Left lung (tissue), 10 donors: ENCODE measurements around the gene C1orf94. TPM values are rescaled to one million over a fixed set of nuclear protein-coding genes. Genes with fewer than 3 reads are reported as not detected.

Experiments used
- ATAC-seq: fragments of 200-7000 bp; cut with Tn5 transposase; one replicate; pipeline ENCODE4 v1.9.1; 2020; ENCODE audit warnings: moderate library complexity
- DNase-seq, 4 donors: peaks; one replicate each; pipeline ENCODE4 v3.0.0-alpha.2; 2013 to 2020
- H3K27ac ChIP-seq, 2 donors: fragments of 200-600 bp; sonication (generic) in 1 of 2; one replicate each; pipeline versions ENCODE4 v1.5.0 to v1.8.0; 2020 to 2021
- H3K27me3 ChIP-seq, 2 donors: fragments of 200-600 bp; sonication (generic) in 1 of 2; one replicate each; pipeline versions ENCODE4 v1.5.0 to v1.8.0; 2020 to 2021
- H3K36me3 ChIP-seq, 2 donors: fragments of 200-600 bp; sonication (generic) in 1 of 2; one replicate each; pipeline versions ENCODE4 v1.5.0 to v1.8.0; 2020 to 2021
- H3K4me1 ChIP-seq, 2 donors: fragments of 200-600 bp; one replicate each; pipeline ENCODE4 v1.8.0; 2021
- H3K4me3 ChIP-seq, 2 donors: fragments of 200-600 bp; sonication (generic) in 1 of 2; one replicate each; pipeline versions ENCODE4 v1.5.0 to v1.8.0; 2020 to 2021; ENCODE audit warnings: mild to moderate bottlenecking in 1 of 2
- H3K9me3 ChIP-seq, 2 donors: fragments of 200-600 bp; sonication (generic) in 1 of 2; one replicate each; pipeline versions ENCODE4 v1.5.0 to v1.8.0; 2020 to 2021
- CTCF ChIP-seq, 2 donors: fragments of 200-600 bp; sonication (generic) in 1 of 2; IDR thresholded peaks; one replicate each; pipeline versions ENCODE4 v1.5.0 to v1.8.0; 2021; ENCODE audit warnings: antibody characterized with exemption in 2 of 2
- intact Hi-C, 2 donors: fragments of 100-400 bp; cut with DNase I; formaldehyde crosslinking; loops; one replicate each; pipeline versions ENCODE4 v1.11.2 to v1.14.2; 2022
- polyA plus RNA-seq, 6 donors: library from polyadenylated mRNA; unstranded; fragments of 120-200 nt; gene quantifications; one replicate each; pipeline ENCODE4 v1.2.1, GENCODE V29; 2013; ENCODE audit not compliant: insufficient read length in 6 of 6
- total RNA-seq, 2 donors: library from RNA; stranded (reverse); fragmentation: NEBNext Ultra II Directional; extraction: Animal tissue kit (Norgen Biotek cat#: 25700); gene quantifications; one replicate each; pipeline ENCODE4 v1.2.1, GENCODE V29; 2021
- donor health status: DM: no; HTN: yes; CAD: no.
- donor health status: DM: no; HTN: no; CAD: no.

Gene C1orf94
- total and polyA plus RNA-seq, 8 donors, result not detected

GRCh38 chr1:34130306-34130705 is 46.4 kb upstream of the C1orf94 start:
- H3K27ac ChIP-seq, result no peak overlapping the region
- H3K27me3 ChIP-seq, result peaks cover 0 to 10% of the 10 kb centered on the region in 2 donors
- TF ChIP-seq CTCF (IDR thresholded peaks at IDR 0.05), result no peak
- ATAC-seq, result no peak
- H3K9me3 ChIP-seq, result no peaks in the 10 kb centered on the region
- no peaks in the 10 kb centered on the region for H3K4me1 ChIP-seq
- H3K36me3 ChIP-seq, result no peaks in the 10 kb centered on the region
- DNase-seq, result no peak
- intact Hi-C loops, result no loop called here
- H3K4me3 ChIP-seq, result no peak overlapping the region

- no peak overlapping the region for H3K27ac ChIP-seq
- peaks cover 0 to under 1% of the 10 kb centered on the region in 2 donors for H3K27me3 ChIP-seq
- no peaks in the 10 kb centered on the region for H3K36me3 ChIP-seq
- H3K9me3 ChIP-seq, result no peaks in the 10 kb centered on the region
- TF ChIP-seq CTCF (IDR thresholded peaks at IDR 0.05), result no peak
- H3K4me1 ChIP-seq, result no peaks in the 10 kb centered on the region
- DNase-seq (no peak), ATAC-seq (no peak)
- intact Hi-C loops, result no loop called here
- H3K4me3 ChIP-seq, result no peak overlapping the region
Observed at GRCh38 chr1:34131396-34132160, 45.1 kb upstream of the C1orf94 start.

- intact Hi-C loops, result no loop called here
- Histone ChIP-seq H3K36me3 (no peaks in the 10 kb centered on the region), H3K4me3 (no peak overlapping the region), H3K9me3 (no peaks in the 10 kb centered on the region), H3K27ac (no peak overlapping the region), H3K27me3 (no peaks in the 10 kb centered on the region), H3K4me1 (no peaks in the 10 kb centered on the region)
- DNase-seq (no peak), ATAC-seq (no peak)
- TF ChIP-seq CTCF (IDR thresholded peaks at IDR 0.05), result no peak
Observed at GRCh38 chr1:34132161-34132420, 44.6 kb upstream of the C1orf94 start.

- Histone ChIP-seq H3K4me1 (no peaks in the 10 kb centered on the region), H3K4me3 (no peak overlapping the region), H3K36me3 (no peaks in the 10 kb centered on the region), H3K27me3 (no peaks in the 10 kb centered on the region), H3K9me3 (no peaks in the 10 kb centered on the region), H3K27ac (no peak overlapping the region)
- intact Hi-C loops, result no loop called here
- DNase-seq (no peak), ATAC-seq (no peak)
- TF ChIP-seq CTCF (IDR thresholded peaks at IDR 0.05), result no peak
Observed at GRCh38 chr1:34137411-34137810, 39.3 kb upstream of the C1orf94 start.

- H3K4me3 ChIP-seq, result no peak overlapping the region
- H3K36me3 ChIP-seq, result no peaks in the 10 kb centered on the region
- no peaks in the 10 kb centered on the region for H3K4me1 ChIP-seq
- no peak overlapping the region for H3K27ac ChIP-seq
- H3K9me3 ChIP-seq, result no peaks in the 10 kb centered on the region
- intact Hi-C loops, result no loop called here
- peaks cover 0 to 7% of the 10 kb centered on the region in 2 donors for H3K27me3 ChIP-seq
- DNase-seq (no peak), ATAC-seq (no peak)
- no peak for TF ChIP-seq CTCF (IDR thresholded peaks at IDR 0.05)
Observed at GRCh38 chr1:34140011-34140676, 36.6 kb upstream of the C1orf94 start.
